Liver (tissue), 9 donors: Measurements from ENCODE around the gene CDC27. TPM values are rescaled to one million over a fixed set of nuclear protein-coding genes. Genes with fewer than 3 reads are reported as not detected.

Experiments
- DNase-seq: peaks from one replicate; pipeline ENCODE4 v3.0.0-alpha.2; 2017; ENCODE audit warnings: low spot score
- H3K27ac ChIP-seq, 2 donors: one replicate each; pipeline ENCODE4 v1.7.0; 2013; ENCODE audit warnings: inconsistent platforms in 2 of 2, low read length in 2 of 2, control low read depth in 1 of 2, low read depth in 1 of 2, mild to moderate bottlenecking in 1 of 2
- H3K27me3 ChIP-seq, 4 donors: one replicate each; pipeline versions ENCODE4 v1.6.1 to v1.7.0; 2013; ENCODE audit warnings: low read length in 3 of 4, inconsistent platforms in 1 of 4, mild to moderate bottlenecking in 1 of 4, moderate library complexity in 1 of 4; ENCODE audit not compliant: control insufficient read depth in 4 of 4, insufficient read depth in 4 of 4
- H3K36me3 ChIP-seq, 4 donors: one replicate each; pipeline versions ENCODE4 v1.6.1 to v1.7.0; 2013; ENCODE audit warnings: low read length in 3 of 4, mild to moderate bottlenecking in 3 of 4, low read depth in 1 of 4, moderate library complexity in 1 of 4; ENCODE audit not compliant: control insufficient read depth in 4 of 4, insufficient read depth in 3 of 4
- H3K4me1 ChIP-seq, 4 donors: one replicate each; pipeline versions ENCODE4 v1.6.1 to v1.7.0; 2013; ENCODE audit warnings: low read length in 3 of 4, mild to moderate bottlenecking in 3 of 4, moderate library complexity in 1 of 4; ENCODE audit not compliant: control insufficient read depth in 4 of 4, insufficient read depth in 4 of 4
- H3K4me3 ChIP-seq, 3 donors: one replicate each; pipeline versions ENCODE4 v1.6.1 to v1.7.0; 2013; ENCODE audit warnings: low read length in 3 of 3, control low read depth in 1 of 3, low read depth in 1 of 3, mild to moderate bottlenecking in 1 of 3
- H3K9ac ChIP-seq, 2 donors: one replicate each; pipeline ENCODE4 v1.7.0; 2013; ENCODE audit warnings: low read length in 2 of 2, mild to moderate bottlenecking in 2 of 2, moderate library complexity in 2 of 2, control low read depth in 1 of 2, low read depth in 1 of 2
- H3K9me3 ChIP-seq, 4 donors: one replicate each; pipeline versions ENCODE4 v1.6.1 to v1.7.0; 2013; ENCODE audit warnings: low read length in 3 of 4; ENCODE audit not compliant: control insufficient read depth in 4 of 4
- ATF3 ChIP-seq: IDR thresholded peaks from 2 replicates; pipeline ENCODE4 v1.6.1; 2016; ENCODE audit warnings: antibody characterized with exemption
- EGR1 ChIP-seq, 2 donors: IDR thresholded peaks; 2 replicates each; pipeline ENCODE4 v1.6.1; 2016 to 2018; ENCODE audit warnings: antibody characterized with exemption in 2 of 2, low read depth in 2 of 2
- FOXA2 ChIP-seq: IDR thresholded peaks from 2 replicates; pipeline ENCODE4 v1.6.1; 2016; ENCODE audit warnings: antibody characterized with exemption
- GABPA ChIP-seq, 2 donors: IDR thresholded peaks in 1 of 2; conservative IDR thresholded peaks in 1 of 2; 2 replicates each; pipeline ENCODE4 v1.6.1; 2016; ENCODE audit warnings: antibody characterized with exemption in 2 of 2, mild to moderate bottlenecking in 1 of 2, moderate library complexity in 1 of 2
- HNF4A ChIP-seq, 2 donors: conservative IDR thresholded peaks; 2 replicates each; pipeline ENCODE4 v1.6.1; 2016; ENCODE audit warnings: antibody characterized with exemption in 2 of 2, mild to moderate bottlenecking in 2 of 2
- HNF4G ChIP-seq: IDR thresholded peaks from 2 replicates; pipeline ENCODE4 v1.6.1; 2016; ENCODE audit warnings: antibody characterized with exemption
- JUND ChIP-seq, 2 donors: IDR thresholded peaks; 2 replicates each; pipeline ENCODE4 v1.6.1; 2016; ENCODE audit warnings: antibody characterized with exemption in 2 of 2
- MAX ChIP-seq: IDR thresholded peaks from 2 replicates; pipeline ENCODE4 v1.6.1; 2016; ENCODE audit warnings: antibody characterized with exemption
- NR2F2 ChIP-seq: IDR thresholded peaks from 2 replicates; pipeline ENCODE4 v1.6.1; 2016; ENCODE audit warnings: antibody characterized with exemption
- RAD21 ChIP-seq, 2 donors: IDR thresholded peaks; 2 replicates each; pipeline ENCODE4 v1.6.1; 2016; ENCODE audit warnings: antibody characterized with exemption in 2 of 2, mild to moderate bottlenecking in 2 of 2
- RXRA ChIP-seq, 2 donors: IDR thresholded peaks; 2 replicates each; pipeline ENCODE4 v1.6.1; 2017 to 2018; ENCODE audit warnings: antibody characterized with exemption in 2 of 2, mild to moderate bottlenecking in 1 of 2
- SP1 ChIP-seq: IDR thresholded peaks from 2 replicates; pipeline ENCODE4 v1.6.1; 2018; ENCODE audit warnings: antibody characterized with exemption, mild to moderate bottlenecking
- TAF1 ChIP-seq: conservative IDR thresholded peaks from 2 replicates; pipeline ENCODE4 v1.6.1; 2016; ENCODE audit warnings: antibody characterized with exemption, mild to moderate bottlenecking
- YY1 ChIP-seq: IDR thresholded peaks from 2 replicates; pipeline ENCODE4 v1.6.1; 2016; ENCODE audit warnings: antibody characterized with exemption, mild to moderate bottlenecking
- WGBS: extraction: QIAGEN DNeasy Blood & Tissue Kit; methylation state at CpG from one replicate; pipeline ENCODE4 v1.1.7; 2013; 5-methylcytosine and 5-hydroxymethylcytosine counted together
- polyA plus RNA-seq, 2 donors: library from polyadenylated mRNA; stranded (reverse) in 1 of 2; unstranded in 1 of 2; fragments of 200-250 nt in 1 of 2; fragments of >200 nt in 1 of 2; fragmentation: Nextera tagmentation in 1 of 2; extraction: Ambion mirVana in 1 of 2; gene quantifications; one replicate each; pipeline versions ENCODE4 v1.2.1 to v1.2.3, GENCODE V29; 2013 to 2015
- total RNA-seq, 2 donors: library from RNA; depleted of rRNA; stranded (reverse); fragments of >200 nt; gene quantifications; one replicate each; pipeline ENCODE4 v1.2.3, GENCODE V29; 2014
- TF ChIP-seq, protein P1 (sequence below): fragments of 150-350 bp; IDR thresholded peaks from 2 replicates; pipeline ENCODE4 v1.5.1; 2017; ENCODE audit warnings: improper control_type of control experiment, low read depth, low read length; ENCODE audit not compliant: missing input control
- TF ChIP-seq, protein P2 (sequence below): IDR thresholded peaks from 2 replicates; pipeline ENCODE4 v1.6.1; 2016; ENCODE audit warnings: antibody characterized with exemption, mild to moderate bottlenecking
- TF ChIP-seq, protein P3 (sequence below): IDR thresholded peaks from 2 replicates; pipeline ENCODE4 v1.6.1; 2016; ENCODE audit warnings: antibody characterized with exemption
- donor health status: healthy.
- donor health status: healthy.
- donor health status: healthy.
- donor health status: healthy.
- donor health status: healthy.

The CDC27 gene
- total and polyA plus RNA-seq, 4 donors: 16.8 to 148 (median 27.1) TPM

GRCh38 chr17:47237841-47238240 is 48.7 kb upstream of the CDC27 start:
- no peaks in the 10 kb centered on the region for H3K9me3 ChIP-seq
- H3K27me3 ChIP-seq: no peaks in the 10 kb centered on the region
- no peak overlapping the region for H3K27ac ChIP-seq
- H3K4me1 ChIP-seq: no peaks in the 10 kb centered on the region
- no peak overlapping the region for H3K4me3 ChIP-seq
- WGBS: 98% methylated on average over 7 of the region's 7 CpGs
- no peak overlapping the region for H3K9ac ChIP-seq
- no peak for DNase-seq
- no peaks in the 10 kb centered on the region for H3K36me3 ChIP-seq
- TF ChIP-seq RAD21 (IDR thresholded peaks at IDR 0.05) (no peak), JUND (IDR thresholded peaks at IDR 0.05) (no peak), EGR1 (IDR thresholded peaks at IDR 0.05; ENCODE audit: low read depth in 2 of 2) (no peak), MAX (no peak), NR2F2 (no peak), SP1 (no peak), HNF4A (conservative IDR thresholded peaks at IDR 0.05) (no peak), FOXA2 (no peak), YY1 (no peak), ATF3 (no peak), GABPA (IDR thresholded peaks at IDR 0.05 in 1 of 2, conservative IDR thresholded peaks at IDR 0.05 in 1 of 2) (no peak), TAF1 (no peak), RXRA (IDR thresholded peaks at IDR 0.05) (no peak), HNF4G (no peak)
- TF ChIP-seq, protein P1, sequence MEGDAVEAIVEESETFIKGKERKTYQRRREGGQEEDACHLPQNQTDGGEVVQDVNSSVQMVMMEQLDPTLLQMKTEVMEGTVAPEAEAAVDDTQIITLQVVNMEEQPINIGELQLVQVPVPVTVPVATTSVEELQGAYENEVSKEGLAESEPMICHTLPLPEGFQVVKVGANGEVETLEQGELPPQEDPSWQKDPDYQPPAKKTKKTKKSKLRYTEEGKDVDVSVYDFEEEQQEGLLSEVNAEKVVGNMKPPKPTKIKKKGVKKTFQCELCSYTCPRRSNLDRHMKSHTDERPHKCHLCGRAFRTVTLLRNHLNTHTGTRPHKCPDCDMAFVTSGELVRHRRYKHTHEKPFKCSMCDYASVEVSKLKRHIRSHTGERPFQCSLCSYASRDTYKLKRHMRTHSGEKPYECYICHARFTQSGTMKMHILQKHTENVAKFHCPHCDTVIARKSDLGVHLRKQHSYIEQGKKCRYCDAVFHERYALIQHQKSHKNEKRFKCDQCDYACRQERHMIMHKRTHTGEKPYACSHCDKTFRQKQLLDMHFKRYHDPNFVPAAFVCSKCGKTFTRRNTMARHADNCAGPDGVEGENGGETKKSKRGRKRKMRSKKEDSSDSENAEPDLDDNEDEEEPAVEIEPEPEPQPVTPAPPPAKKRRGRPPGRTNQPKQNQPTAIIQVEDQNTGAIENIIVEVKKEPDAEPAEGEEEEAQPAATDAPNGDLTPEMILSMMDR: no peak
- TF ChIP-seq, protein P2, sequence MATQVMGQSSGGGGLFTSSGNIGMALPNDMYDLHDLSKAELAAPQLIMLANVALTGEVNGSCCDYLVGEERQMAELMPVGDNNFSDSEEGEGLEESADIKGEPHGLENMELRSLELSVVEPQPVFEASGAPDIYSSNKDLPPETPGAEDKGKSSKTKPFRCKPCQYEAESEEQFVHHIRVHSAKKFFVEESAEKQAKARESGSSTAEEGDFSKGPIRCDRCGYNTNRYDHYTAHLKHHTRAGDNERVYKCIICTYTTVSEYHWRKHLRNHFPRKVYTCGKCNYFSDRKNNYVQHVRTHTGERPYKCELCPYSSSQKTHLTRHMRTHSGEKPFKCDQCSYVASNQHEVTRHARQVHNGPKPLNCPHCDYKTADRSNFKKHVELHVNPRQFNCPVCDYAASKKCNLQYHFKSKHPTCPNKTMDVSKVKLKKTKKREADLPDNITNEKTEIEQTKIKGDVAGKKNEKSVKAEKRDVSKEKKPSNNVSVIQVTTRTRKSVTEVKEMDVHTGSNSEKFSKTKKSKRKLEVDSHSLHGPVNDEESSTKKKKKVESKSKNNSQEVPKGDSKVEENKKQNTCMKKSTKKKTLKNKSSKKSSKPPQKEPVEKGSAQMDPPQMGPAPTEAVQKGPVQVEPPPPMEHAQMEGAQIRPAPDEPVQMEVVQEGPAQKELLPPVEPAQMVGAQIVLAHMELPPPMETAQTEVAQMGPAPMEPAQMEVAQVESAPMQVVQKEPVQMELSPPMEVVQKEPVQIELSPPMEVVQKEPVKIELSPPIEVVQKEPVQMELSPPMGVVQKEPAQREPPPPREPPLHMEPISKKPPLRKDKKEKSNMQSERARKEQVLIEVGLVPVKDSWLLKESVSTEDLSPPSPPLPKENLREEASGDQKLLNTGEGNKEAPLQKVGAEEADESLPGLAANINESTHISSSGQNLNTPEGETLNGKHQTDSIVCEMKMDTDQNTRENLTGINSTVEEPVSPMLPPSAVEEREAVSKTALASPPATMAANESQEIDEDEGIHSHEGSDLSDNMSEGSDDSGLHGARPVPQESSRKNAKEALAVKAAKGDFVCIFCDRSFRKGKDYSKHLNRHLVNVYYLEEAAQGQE: no peak
- TF ChIP-seq, protein P3, sequence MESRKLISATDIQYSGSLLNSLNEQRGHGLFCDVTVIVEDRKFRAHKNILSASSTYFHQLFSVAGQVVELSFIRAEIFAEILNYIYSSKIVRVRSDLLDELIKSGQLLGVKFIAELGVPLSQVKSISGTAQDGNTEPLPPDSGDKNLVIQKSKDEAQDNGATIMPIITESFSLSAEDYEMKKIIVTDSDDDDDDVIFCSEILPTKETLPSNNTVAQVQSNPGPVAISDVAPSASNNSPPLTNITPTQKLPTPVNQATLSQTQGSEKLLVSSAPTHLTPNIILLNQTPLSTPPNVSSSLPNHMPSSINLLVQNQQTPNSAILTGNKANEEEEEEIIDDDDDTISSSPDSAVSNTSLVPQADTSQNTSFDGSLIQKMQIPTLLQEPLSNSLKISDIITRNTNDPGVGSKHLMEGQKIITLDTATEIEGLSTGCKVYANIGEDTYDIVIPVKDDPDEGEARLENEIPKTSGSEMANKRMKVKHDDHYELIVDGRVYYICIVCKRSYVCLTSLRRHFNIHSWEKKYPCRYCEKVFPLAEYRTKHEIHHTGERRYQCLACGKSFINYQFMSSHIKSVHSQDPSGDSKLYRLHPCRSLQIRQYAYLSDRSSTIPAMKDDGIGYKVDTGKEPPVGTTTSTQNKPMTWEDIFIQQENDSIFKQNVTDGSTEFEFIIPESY: no peak

DNA sequence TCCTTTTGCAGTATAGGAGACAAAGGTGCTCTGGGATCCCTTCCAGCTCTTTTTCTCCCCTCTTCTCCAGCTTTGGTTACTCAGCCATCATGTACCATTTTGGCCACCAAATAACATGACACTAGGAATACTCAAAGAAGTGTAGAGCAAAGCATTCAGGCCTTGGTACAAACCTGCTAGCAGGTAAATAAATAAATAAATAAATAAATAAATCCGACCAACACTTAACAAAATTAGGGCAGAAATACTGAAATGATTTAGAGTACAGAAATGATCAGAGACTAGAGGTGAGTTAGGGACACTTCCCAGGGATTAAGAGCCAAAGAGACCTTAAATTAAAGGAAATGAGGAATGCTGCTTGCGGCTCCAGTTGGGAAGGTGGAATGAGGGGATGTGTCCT is 46.8 kb upstream of the CDC27 start:
- H3K4me1 ChIP-seq: peaks cover 0 to 7% (median 5%) of the 10 kb centered on the region in 4 donors
- H3K4me3 ChIP-seq: no peak overlapping the region
- H3K9ac ChIP-seq: no peak overlapping the region
- H3K27me3 ChIP-seq: no peaks in the 10 kb centered on the region
- WGBS: 97% methylated on average over 2 of the region's 2 CpGs
- H3K9me3 ChIP-seq: no peaks in the 10 kb centered on the region
- TF ChIP-seq HNF4G (no peak), FOXA2 (no peak), GABPA (IDR thresholded peaks at IDR 0.05 in 1 of 2, conservative IDR thresholded peaks at IDR 0.05 in 1 of 2) (no peak), NR2F2 (no peak)
- TF ChIP-seq, protein P1: no peak
- TF ChIP-seq, protein P2: no peak
- H3K27ac ChIP-seq: no peak overlapping the region
- DNase-seq: no peak
- no peaks in the 10 kb centered on the region for H3K36me3 ChIP-seq
